CD4-positive, alpha-beta memory T cell (primary cell): ENCODE data around the gene ZMYM4. TPM values are rescaled to one million over a fixed set of nuclear protein-coding genes. Genes with fewer than 3 reads are reported as not detected.

Source experiments
- CTCF ChIA-PET: fragments of 350-600 bp; sonication (Branson Sonifier 250); formaldehyde crosslinking; loops from one replicate; lab custom pipeline; 2021; ENCODE audit warnings: inconsistent platforms; ENCODE audit not compliant: partially characterized antibody; lab: Charles Lee
- POLR2A ChIA-PET: fragments of 350-600 bp; sonication (Branson Sonifier 250); formaldehyde crosslinking; loops from one replicate; lab custom pipeline; 2021; ENCODE audit not compliant: partially characterized antibody; lab: Charles Lee
- DNase-seq, 5 donors: peaks; one replicate each; pipeline versions ENCODE4 v3.0.0 to v3.0.0-alpha.2; 2020 to 2022; ENCODE audit warnings: mixed read lengths in 1 of 5
- H3K27ac ChIP-seq: one replicate; pipeline ENCODE4 v1.7.0; 2013; ENCODE audit warnings: low read depth, low read length
- H3K27me3 ChIP-seq: 2 replicates; pipeline ENCODE4 v1.7.0; 2013; ENCODE audit warnings: mild to moderate bottlenecking, low read length, moderate library complexity; ENCODE audit not compliant: insufficient read depth
- H3K36me3 ChIP-seq: 2 replicates; pipeline ENCODE4 v1.7.0; 2013; ENCODE audit warnings: mild to moderate bottlenecking, low read length, moderate library complexity; ENCODE audit not compliant: insufficient read depth
- H3K4me1 ChIP-seq: 2 replicates; pipeline ENCODE4 v1.7.0; 2013; ENCODE audit warnings: mild to moderate bottlenecking, low read length, moderate library complexity; ENCODE audit not compliant: insufficient read depth
- H3K4me3 ChIP-seq, 2 donors: one replicate each; pipeline ENCODE4 v1.7.0; 2013; ENCODE audit warnings: low read length in 2 of 2, mild to moderate bottlenecking in 1 of 2
- H3K9me3 ChIP-seq, 2 donors: one replicate each; pipeline ENCODE4 v1.7.0; 2013; ENCODE audit warnings: low read length in 2 of 2, control low read depth in 1 of 2; ENCODE audit not compliant: control insufficient read depth in 1 of 2
- H3K27ac Mint-ChIP-seq, 7 donors: one replicate each; pipeline ENCODE4 v1.8.0; 2020 to 2021; ENCODE audit warnings: mixed read lengths in 7 of 7, mild to moderate bottlenecking in 6 of 7, inconsistent platforms in 3 of 7, moderate library complexity in 3 of 7
- H3K27me3 Mint-ChIP-seq, 2 donors: one replicate each; pipeline ENCODE4 v1.8.0; 2020 to 2021; ENCODE audit warnings: mixed read lengths in 2 of 2
- H3K36me3 Mint-ChIP-seq, 2 donors: one replicate each; pipeline ENCODE4 v1.8.0; 2020 to 2021; ENCODE audit warnings: mixed read lengths in 2 of 2, inconsistent platforms in 1 of 2, mild to moderate bottlenecking in 1 of 2
- H3K4me1 Mint-ChIP-seq, 4 donors: one replicate each; pipeline ENCODE4 v1.8.0; 2020 to 2021; ENCODE audit warnings: mixed read lengths in 4 of 4, mild to moderate bottlenecking in 1 of 4
- H3K4me3 Mint-ChIP-seq, 8 donors: one replicate each; pipeline ENCODE4 v1.8.0; 2020 to 2021; ENCODE audit warnings: mixed read lengths in 8 of 8, mild to moderate bottlenecking in 7 of 8, moderate library complexity in 6 of 8, inconsistent platforms in 3 of 8
- H3K9me3 Mint-ChIP-seq, 8 donors: one replicate each; pipeline ENCODE4 v1.8.0; 2020 to 2021; ENCODE audit warnings: mixed read lengths in 8 of 8, mild to moderate bottlenecking in 5 of 8, inconsistent platforms in 3 of 8, moderate library complexity in 1 of 8
- intact Hi-C: fragments of 100-400 bp; cut with micrococcal nuclease; formaldehyde crosslinking; loops from one replicate; pipeline ENCODE4 v1.15.1; 2023
- polyA plus RNA-seq, 2 donors: library from polyadenylated mRNA; unstranded; fragments of 300-500 nt; fragmentation: Illumina TruSeq; gene quantifications; one replicate each; pipeline ENCODE4 v1.2.3, GENCODE V29; 2021
- total RNA-seq, 2 experiments: library from RNA; stranded (reverse); gene quantifications; one replicate each; pipeline ENCODE4 v1.2.3, GENCODE V29; 2021

ZMYM4 gene
- total and polyA plus RNA-seq, 4 experiments from 2014 or later = 13.8 to 41.9 (median 34.5) TPM

DNA sequence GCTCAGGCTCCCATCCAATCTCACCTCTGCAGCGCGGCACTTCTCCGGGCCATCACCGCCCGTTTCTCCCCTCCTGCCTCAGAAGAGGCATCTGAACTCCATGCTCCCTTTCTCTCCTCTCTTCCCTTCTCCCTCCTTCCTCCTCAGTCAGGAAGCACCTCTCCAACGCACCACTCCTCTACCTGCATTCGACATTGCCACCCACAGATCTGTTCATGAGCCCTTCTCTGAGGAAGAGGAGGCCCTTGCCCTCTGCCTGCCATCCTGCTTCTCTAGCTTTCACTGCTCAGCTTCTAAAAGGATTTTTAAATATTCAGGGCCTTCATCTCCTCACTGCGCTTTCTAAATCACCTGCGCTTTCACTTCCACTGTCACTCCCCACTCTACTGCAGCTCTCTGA is 168.7 kb downstream of the ZMYM4 start:
- no peaks in the 10 kb centered on the region for H3K27me3 ChIP-seq

GRCh38 chr1:35439626-35440025 is 171.1 kb downstream of the ZMYM4 start:
- Histone ChIP-seq H3K4me3 (no peak overlapping the region), H3K4me1 (no peaks in the 10 kb centered on the region), H3K36me3 (peaks cover 67% of the 10 kb centered on the region), H3K9me3 (no peaks in the 10 kb centered on the region), H3K27ac (no peak overlapping the region), H3K27me3 (no peaks in the 10 kb centered on the region)
- intact Hi-C loops = no loop called here
- Mint-ChIP-seq H3K36me3 (peaks cover 66 to 71% of the 10 kb centered on the region in 2 donors), H3K4me3 (no peak overlapping the region), H3K4me1 (peaks cover 4 to 11% (median 7%) of the 10 kb centered on the region in 4 donors), H3K27ac (peak overlapping the region in 5 of 7 donors; percentile 32 to 82 (median 53)), H3K9me3 (no peaks in the 10 kb centered on the region), H3K27me3 (no peaks in the 10 kb centered on the region)
- DNase-seq = no peak
- ChIA-PET CTCF (interaction anchor here (1.5 to 8.3 kb wide), 3 partner anchors 11 to 132 kb away, joined by 3 to 52 read pairs (median 5); no protein-coding TSS in a partner anchor), POLR2A (no interaction called here)

More for the DNA sequence above, 168.7 kb downstream of the ZMYM4 start:
- no peak overlapping the region for H3K27ac ChIP-seq
- peaks cover 7 to 24% (median 10%) of the 10 kb centered on the region in 4 donors for H3K4me1 Mint-ChIP-seq
- H3K27ac Mint-ChIP-seq = peak overlapping the region in 6 of 7 donors; percentile 29 to 87 (median 49)
- H3K4me3 ChIP-seq = no peak overlapping the region
- intact Hi-C loops = no loop called here
- H3K9me3 Mint-ChIP-seq = no peaks in the 10 kb centered on the region
- no peaks in the 10 kb centered on the region for H3K9me3 ChIP-seq
- ChIA-PET CTCF (interaction anchor here (1.3 to 8.3 kb wide), 3 partner anchors 14 to 127 kb away, joined by 3 to 52 read pairs (median 5); no protein-coding TSS in a partner anchor), POLR2A (no interaction called here)
- DNase-seq = no peak
- peak overlapping the region in 1 of 8 donors; percentile 29 for H3K4me3 Mint-ChIP-seq
- no peaks in the 10 kb centered on the region for H3K4me1 ChIP-seq
- H3K36me3 ChIP-seq = peaks cover 59% of the 10 kb centered on the region
- H3K27me3 Mint-ChIP-seq = no peaks in the 10 kb centered on the region
- peaks cover 66 to 70% of the 10 kb centered on the region in 2 donors for H3K36me3 Mint-ChIP-seq

- ChIA-PET POLR2A (no interaction called here), CTCF (interaction anchor here (8.3 to 14.3 kb wide), 2 partner anchors 9 to 125 kb away, joined by 52 to 274 read pairs; no protein-coding TSS in a partner anchor)
- Histone ChIP-seq H3K4me1 (no peaks in the 10 kb centered on the region), H3K4me3 (no peak overlapping the region), H3K27ac (no peak overlapping the region), H3K36me3 (peaks cover 69% of the 10 kb centered on the region), H3K9me3 (no peaks in the 10 kb centered on the region), H3K27me3 (no peaks in the 10 kb centered on the region)
- intact Hi-C loops = no loop called here
- Mint-ChIP-seq H3K27ac (peak overlapping the region in 3 of 7 donors; percentile 1 to 77 (median 35)), H3K9me3 (no peaks in the 10 kb centered on the region), H3K36me3 (peaks cover 50 to 51% of the 10 kb centered on the region in 2 donors), H3K4me1 (peaks cover 4 to 11% (median 7%) of the 10 kb centered on the region in 4 donors), H3K27me3 (no peaks in the 10 kb centered on the region), H3K4me3 (no peak overlapping the region)
- no peak for DNase-seq
Observed at GRCh38 chr1:35441926-35442579, 173.5 kb downstream of the ZMYM4 start.

- no peaks in the 10 kb centered on the region for H3K9me3 Mint-ChIP-seq
- H3K4me1 ChIP-seq = no peaks in the 10 kb centered on the region
- H3K4me3 Mint-ChIP-seq = peak overlapping the region in 4 of 8 donors; percentile 42 to 61 (median 56)
- peaks cover 71% of the 10 kb centered on the region for H3K36me3 ChIP-seq
- peaks cover 44 to 45% of the 10 kb centered on the region in 2 donors for H3K36me3 Mint-ChIP-seq
- intact Hi-C loops = no loop called here
- no peaks in the 10 kb centered on the region for H3K27me3 Mint-ChIP-seq
- ChIA-PET CTCF (interaction anchor here (8.3 to 14.3 kb wide), 2 partner anchors 8 to 124 kb away, joined by 52 to 274 read pairs; no protein-coding TSS in a partner anchor), POLR2A (no interaction called here)
- H3K27ac ChIP-seq = no peak overlapping the region
- H3K27me3 ChIP-seq = no peaks in the 10 kb centered on the region
- no peaks in the 10 kb centered on the region for H3K9me3 ChIP-seq
- H3K4me1 Mint-ChIP-seq = peaks cover 4 to 11% (median 6%) of the 10 kb centered on the region in 4 donors
- H3K4me3 ChIP-seq = no peak overlapping the region
- no peak for DNase-seq
- peak overlapping the region in 6 of 7 donors; percentile 15 to 88 (median 64) for H3K27ac Mint-ChIP-seq
Observed at GRCh38 chr1:35442734-35443133, 174.2 kb downstream of the ZMYM4 start.

GRCh38 chr1:35443768-35444518 is 175.4 kb downstream of the ZMYM4 start:
- DNase-seq = no peak
- ChIA-PET POLR2A (no interaction called here), CTCF (interaction anchor here (1.2 to 14.3 kb wide), 5 partner anchors 7 to 284 kb away, joined by 3 to 274 read pairs (median 4); no protein-coding TSS in a partner anchor)
- no peak overlapping the region for H3K27ac ChIP-seq
- no peaks in the 10 kb centered on the region for H3K27me3 ChIP-seq
- Mint-ChIP-seq H3K4me1 (peaks cover 0 to 11% (median 5%) of the 10 kb centered on the region in 4 donors), H3K36me3 (peaks cover 38 to 48% of the 10 kb centered on the region in 2 donors), H3K9me3 (no peaks in the 10 kb centered on the region), H3K27me3 (no peaks in the 10 kb centered on the region), H3K27ac (peak overlapping the region in 3 of 7 donors; percentile 7 to 52 (median 22)), H3K4me3 (no peak overlapping the region)
- H3K36me3 ChIP-seq = peaks cover 81% of the 10 kb centered on the region
- no peaks in the 10 kb centered on the region for H3K9me3 ChIP-seq
- H3K4me3 ChIP-seq = no peak overlapping the region
- intact Hi-C loops = no loop called here
- H3K4me1 ChIP-seq = no peaks in the 10 kb centered on the region

DNA sequence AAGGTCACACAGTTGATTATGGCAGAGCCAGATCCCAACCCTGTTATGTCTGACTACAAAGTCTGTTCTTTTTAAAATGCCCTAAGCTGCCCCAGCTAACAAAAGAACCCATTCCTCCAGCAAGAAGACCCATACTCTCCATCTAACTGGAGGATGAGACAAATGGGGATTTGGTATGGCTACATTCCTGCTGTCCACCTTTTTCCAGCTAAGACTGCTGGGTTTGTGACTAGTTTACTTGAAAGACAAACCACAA is 175.9 kb downstream of the ZMYM4 start:
- Mint-ChIP-seq H3K4me3 (no peak overlapping the region), H3K4me1 (peaks cover 0 to 11% (median 5%) of the 10 kb centered on the region in 4 donors), H3K9me3 (no peaks in the 10 kb centered on the region), H3K27ac (peak overlapping the region in 1 of 7 donors; percentile 8), H3K27me3 (no peaks in the 10 kb centered on the region), H3K36me3 (peaks cover 35 to 48% of the 10 kb centered on the region in 2 donors)
- Histone ChIP-seq H3K9me3 (no peaks in the 10 kb centered on the region), H3K4me3 (no peak overlapping the region), H3K36me3 (peaks cover 79% of the 10 kb centered on the region), H3K27me3 (no peaks in the 10 kb centered on the region), H3K4me1 (no peaks in the 10 kb centered on the region), H3K27ac (no peak overlapping the region)
- no peak for DNase-seq
- CTCF ChIA-PET = interaction anchor here (1.2 to 14.3 kb wide), 3 partner anchors 9 to 283 kb away, joined by 3 to 274 read pairs (median 4); no protein-coding TSS in a partner anchor
- POLR2A ChIA-PET = interaction anchor here (1.5 kb wide), 1 partner anchor 113 kb away, joined by 5 read pairs; the partner anchor contains the start of genes KIAA0319L and NCDN
- intact Hi-C loops = no loop called here

DNA sequence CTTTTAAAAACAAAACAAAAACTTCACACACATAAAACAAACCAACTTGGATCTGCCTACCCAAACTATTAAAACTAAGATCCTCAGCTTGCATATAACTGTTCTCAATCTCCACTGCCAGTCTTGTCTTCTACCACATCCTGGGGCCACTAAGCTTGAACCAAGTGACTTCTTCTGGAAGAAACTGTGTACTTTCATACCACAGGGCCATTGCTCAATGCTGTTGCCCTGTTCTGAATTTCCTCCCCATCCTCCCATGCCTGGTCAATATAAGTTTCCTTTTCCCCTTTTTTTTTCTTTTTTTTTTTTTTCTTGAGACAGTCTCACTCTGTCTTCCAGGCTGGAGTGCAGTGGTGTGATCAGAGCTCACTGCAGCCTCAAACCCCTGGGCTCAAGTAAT is 178.8 kb downstream of the ZMYM4 start:
- no peak for DNase-seq
- H3K4me1 Mint-ChIP-seq = peaks cover 15 to 26% (median 18%) of the 10 kb centered on the region in 4 donors
- H3K27me3 Mint-ChIP-seq = no peaks in the 10 kb centered on the region
- Histone ChIP-seq H3K27ac (no peak overlapping the region), H3K36me3 (peaks cover 62% of the 10 kb centered on the region), H3K27me3 (no peaks in the 10 kb centered on the region), H3K9me3 (no peaks in the 10 kb centered on the region), H3K4me3 (no peak overlapping the region), H3K4me1 (peaks cover 13% of the 10 kb centered on the region)
- no peak overlapping the region for H3K4me3 Mint-ChIP-seq
- H3K27ac Mint-ChIP-seq = no peak overlapping the region
- CTCF ChIA-PET = interaction anchor here (1.2 to 14.3 kb wide), 2 partner anchors 66 to 119 kb away, joined by 3 to 274 read pairs; no protein-coding TSS in a partner anchor
- intact Hi-C loops = no loop called here
- no peaks in the 10 kb centered on the region for H3K9me3 Mint-ChIP-seq
- H3K36me3 Mint-ChIP-seq = peaks cover 35 to 40% of the 10 kb centered on the region in 2 donors
- POLR2A ChIA-PET = interaction anchor here (1.2 kb wide), 1 partner anchor 118 kb away, joined by 3 read pairs; no protein-coding TSS in a partner anchor
